IMR-90 (cell line): Measurements from ENCODE around the gene CMC2. TPM values are rescaled to one million over a fixed set of nuclear protein-coding genes. Genes with fewer than 3 reads are reported as not detected.

ENCODE experiments used
- ATAC-seq: fragments of 200-7000 bp; cut with Tn5 transposase; 2 replicates; pipeline ENCODE4 v1.9.1; 2020; ENCODE audit warnings: low read depth, mild to moderate bottlenecking, moderate library complexity
- BruUV-seq: library from RNA; stranded (reverse); fragments of 400-500 nt; replicated peaks from 2 replicates; lab custom pipeline; 2021; lab: Mats Ljungman, UMichigan
- CTCF ChIA-PET: fragments of 300-600 bp; formaldehyde crosslinking; extraction: SDS; loops from one replicate; lab custom pipeline; 2021; ENCODE audit warnings: antibody characterized with exemption; lab: Yijun Ruan, JAX
- POLR2A ChIA-PET: fragments of 300-600 bp; sonication (Branson Sonifier 250); formaldehyde crosslinking; loops from one replicate; lab custom pipeline; 2022; ENCODE audit warnings: antibody characterized with exemption; ENCODE audit not compliant: unreplicated experiment; lab: Charles Lee
- DNase-seq: peaks from one replicate; pipeline ENCODE4 v3.0.0; 2013
- H2AFZ ChIP-seq: replicated peaks from 2 replicates; pipeline ENCODE3; 2013; ENCODE audit warnings: low read length, mild to moderate bottlenecking; ENCODE audit not compliant: poor library complexity
- H2AK5ac ChIP-seq: 2 replicates; pipeline ENCODE4 v1.6.1; 2013; ENCODE audit warnings: low read depth, low read length, inconsistent platforms
- H2AK9ac ChIP-seq: replicated peaks from 2 replicates; pipeline ENCODE3; 2013; ENCODE audit warnings: mild to moderate bottlenecking, low read depth, low read length, moderate library complexity; ENCODE audit not compliant: poor library complexity
- H2BK120ac ChIP-seq: 2 replicates; pipeline ENCODE4 v1.6.1; 2013; ENCODE audit warnings: low read depth, low read length, inconsistent platforms
- H2BK15ac ChIP-seq: 3 replicates; pipeline ENCODE4 v1.6.1; 2013; ENCODE audit warnings: low read depth, low read length, inconsistent platforms
- H2BK20ac ChIP-seq: 2 replicates; pipeline ENCODE4 v1.6.1; 2013; ENCODE audit warnings: low read depth, mild to moderate bottlenecking, inconsistent platforms, low read length, moderate library complexity
- H2BK5ac ChIP-seq: 2 replicates; pipeline ENCODE4 v1.6.1; 2013; ENCODE audit warnings: mild to moderate bottlenecking, low read depth, low read length, inconsistent platforms; ENCODE audit not compliant: poor library complexity, severe bottlenecking
- H3K14ac ChIP-seq: replicated peaks from 2 replicates; pipeline ENCODE4 v1.6.1; 2013; ENCODE audit warnings: low read depth, low read length, inconsistent platforms
- H3K18ac ChIP-seq: 2 replicates; pipeline ENCODE4 v1.6.1; 2013; ENCODE audit warnings: low read depth, low read length, control low read depth
- H3K23ac ChIP-seq: 2 replicates; pipeline ENCODE4 v1.6.1; 2013; ENCODE audit warnings: low read depth, low read length, inconsistent platforms
- H3K27ac ChIP-seq: 2 replicates; pipeline ENCODE4 v1.5.1; 2013; ENCODE audit warnings: mild to moderate bottlenecking, control low read depth, low read length; ENCODE audit not compliant: insufficient read depth
- H3K27me3 ChIP-seq: 2 replicates; pipeline ENCODE4 v1.6.1; 2013; ENCODE audit warnings: low read length; ENCODE audit not compliant: control insufficient read depth, insufficient read depth
- H3K36me3 ChIP-seq: 2 replicates; pipeline ENCODE4 v1.6.1; 2013; ENCODE audit warnings: low read length, mixed read lengths; ENCODE audit not compliant: control insufficient read depth, insufficient read depth
- H3K4ac ChIP-seq: 2 replicates; pipeline ENCODE4 v1.6.1; 2013; ENCODE audit warnings: low read depth, low read length, inconsistent platforms
- H3K4me1 ChIP-seq: 2 replicates; pipeline ENCODE4 v1.6.1; 2013; ENCODE audit warnings: low read length, mixed read lengths; ENCODE audit not compliant: control insufficient read depth, insufficient read depth
- H3K4me2 ChIP-seq: 2 replicates; pipeline ENCODE4 v1.6.1; 2013; ENCODE audit warnings: low read depth, mild to moderate bottlenecking, control low read depth, low read length, moderate library complexity
- H3K4me3 ChIP-seq: 2 replicates; pipeline ENCODE4 v1.5.1; 2013; ENCODE audit warnings: low read depth, mild to moderate bottlenecking, control low read depth, low read length, moderate library complexity; ENCODE audit not compliant: insufficient read depth
- H3K56ac ChIP-seq: 2 replicates; pipeline ENCODE4 v1.6.1; 2013; ENCODE audit warnings: low read length, inconsistent platforms; ENCODE audit not compliant: insufficient read depth; ENCODE audit errors: extremely low read depth
- H3K79me1 ChIP-seq, 2 experiments: 2 replicates each; pipeline ENCODE4 v1.6.1; 2013; ENCODE audit warnings: low read length in 2 of 2, inconsistent platforms in 1 of 2, low read depth in 1 of 2
- H3K9ac ChIP-seq: 2 replicates; pipeline ENCODE4 v1.6.1; 2013; ENCODE audit warnings: low read depth, low read length, control low read depth
- H3K9me1 ChIP-seq: 2 replicates; pipeline ENCODE4 v1.6.1; 2013; ENCODE audit warnings: low read length, inconsistent platforms; ENCODE audit not compliant: insufficient read depth
- H3K9me3 ChIP-seq: 2 replicates; pipeline ENCODE4 v1.6.1; 2013; ENCODE audit warnings: low read length; ENCODE audit not compliant: control insufficient read depth, insufficient read depth
- H4K20me1 ChIP-seq: 2 replicates; pipeline ENCODE4 v1.6.1; 2013; ENCODE audit warnings: low read length, inconsistent platforms; ENCODE audit not compliant: insufficient read depth
- H4K5ac ChIP-seq: 2 replicates; pipeline ENCODE4 v1.6.1; 2013; ENCODE audit warnings: mild to moderate bottlenecking, low read depth, low read length, control low read depth
- H4K8ac ChIP-seq, 2 experiments: 2 replicates each; pipeline ENCODE4 v1.6.1; 2013; ENCODE audit warnings: low read depth in 2 of 2, low read length in 2 of 2, control low read depth in 1 of 2, inconsistent platforms in 1 of 2
- H4K91ac ChIP-seq: 2 replicates; pipeline ENCODE4 v1.6.1; 2013; ENCODE audit warnings: low read depth, low read length, inconsistent platforms; ENCODE audit not compliant: insufficient read depth
- BHLHE40 ChIP-seq: fragments of 150-350 bp; IDR thresholded peaks from 2 replicates; pipeline ENCODE4 v1.6.1; 2016; ENCODE audit warnings: mild to moderate bottlenecking, low read depth, low read length
- CEBPB ChIP-seq: IDR thresholded peaks from 2 replicates; pipeline ENCODE4 v1.6.1; 2012; ENCODE audit warnings: low read depth, low read length, improper control_type of control experiment
- FOS ChIP-seq: fragments of 150-350 bp; IDR thresholded peaks from 2 replicates; pipeline ENCODE4 v1.6.1; 2016; ENCODE audit warnings: low read depth, low read length
- MXI1 ChIP-seq: IDR thresholded peaks from 2 replicates; pipeline ENCODE4 v1.6.1; 2012; ENCODE audit warnings: low read depth, mild to moderate bottlenecking, low read length, moderate library complexity, borderline replicate concordance
- WGBS, 2 experiments: methylation state at CpG; one replicate each; pipeline versions ENCODE4 v1.1.5 to v1.1.7; 2013; ENCODE audit warnings: missing lambda C conversion rate in 2 of 2; ENCODE audit not compliant: insufficient read length in 1 of 2; ENCODE audit errors: extremely low coverage in 2 of 2; 5-methylcytosine and 5-hydroxymethylcytosine counted together
- dilution Hi-C: fragments of 300-500 bp; cut with HindIII; formaldehyde crosslinking; loops from one replicate; pipeline ENCODE4 v1.14.3; 2018; ENCODE audit warnings: low sequenced_read_pairs; ENCODE audit not compliant: unreplicated experiment
- in situ Hi-C: fragments of 300-500 bp; cut with MboI; formaldehyde crosslinking; loops from 3 replicates; pipeline ENCODE4 v1.14.3; 2019; ENCODE audit warnings: low sequenced_read_pairs, inconsistent platforms, mixed read lengths
- intact Hi-C: fragments of 100-400 bp; cut with micrococcal nuclease; formaldehyde crosslinking; loops from 2 replicates; pipeline ENCODE4 v1.10.0; 2022
- polyA plus RNA-seq, 3 experiments: library from polyadenylated mRNA; depleted of rRNA; stranded (reverse); fragments of >200 nt; gene quantifications; 2 replicates each; pipeline ENCODE4 v1.2.3, GENCODE V29; 2012; ENCODE audit warnings: low replicate concordance in 1 of 3
- total RNA-seq: library from RNA; depleted of rRNA; stranded (reverse); fragments of >200 nt; gene quantifications from 2 replicates; pipeline ENCODE4 v1.2.3, GENCODE V29; 2012

The CMC2 gene
- total and polyA plus RNA-seq, 2 of the 4 experiments (the other 2 are of a cell fraction): 57.0 to 104 TPM

DNA sequence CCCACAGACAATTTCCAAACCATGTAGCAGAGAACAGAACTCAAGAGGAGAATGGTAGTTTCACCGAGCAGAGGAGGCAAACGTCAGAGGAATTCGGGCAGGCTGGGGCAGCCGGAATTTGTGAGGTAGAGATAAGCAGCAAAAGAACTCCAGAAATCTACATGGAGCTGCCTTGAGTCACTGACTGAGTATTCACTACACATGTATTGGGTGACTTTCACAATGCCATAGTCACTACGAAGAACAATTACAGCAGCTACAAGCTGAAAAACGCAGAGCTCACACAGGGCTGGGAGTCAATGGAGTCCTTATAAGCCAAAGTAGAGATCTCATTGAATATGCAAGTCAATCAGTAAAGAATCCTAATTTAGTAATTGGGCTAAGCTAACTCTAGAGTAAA lies 13.4 kb downstream of the CMC2 start:
- CTCF ChIA-PET: interaction anchor here (1.0 kb wide), 1 partner anchor 11 kb away, joined by 7 read pairs; no protein-coding TSS in a partner anchor
- DNase-seq (peak; percentile 90), ATAC-seq (peak; percentile 87)
- peak overlapping the region; percentile 51; the same call in 1 of the 2 replicates for H3K4ac ChIP-seq
- H4K5ac ChIP-seq: no peak overlapping the region
- H3K79me1 ChIP-seq: peaks cover 32 to 45% of the 10 kb centered on the region in 2 experiments
- H3K9ac ChIP-seq: peak overlapping the region; percentile 69
- peak overlapping the region in 1 of 2 experiments; percentile 27; a peak in 1 of 4 replicates for H4K8ac ChIP-seq
- H3K9me3 ChIP-seq: no peaks in the 10 kb centered on the region
- H2BK120ac ChIP-seq: peak overlapping the region; percentile 57
- intact Hi-C loops: no loop called here
- H3K56ac ChIP-seq: peak overlapping the region; percentile 67
- BruUV-seq: no TSS peak
- H3K4me3 ChIP-seq: peak overlapping the region; percentile 35; the same call in 1 of the 2 replicates
- WGBS, 2 experiments: no CpG with 5 or more reads among the region's 6 CpGs
- H4K20me1 ChIP-seq: no peaks in the 10 kb centered on the region; the same call in 1 of the 2 replicates
- H3K27ac ChIP-seq: peak overlapping the region; percentile 86; the same call in 1 of the 2 replicates
- H3K14ac ChIP-seq: peak overlapping the region; percentile 57; the same call in 1 of the 2 replicates
- no peaks in the 10 kb centered on the region; the same call in 1 of the 2 replicates for H3K36me3 ChIP-seq
- H2AFZ ChIP-seq: no peak overlapping the region
- H2BK15ac ChIP-seq: no peak overlapping the region
- dilution Hi-C loops: no loop called here
- H3K4me1 ChIP-seq: peaks cover 13% of the 10 kb centered on the region
- TF ChIP-seq BHLHE40: peak; percentile 18; the same call in 1 of the 2 replicates
- TF ChIP-seq CEBPB: peak; percentile 86
- peak; percentile 43; the same call in 1 of the 2 replicates for TF ChIP-seq FOS
- no peak for TF ChIP-seq MXI1
- H2BK5ac ChIP-seq: peak overlapping the region; percentile 93
- H3K23ac ChIP-seq: peak overlapping the region; percentile 61; the same call in 1 of the 2 replicates
- no peaks in the 10 kb centered on the region for H3K27me3 ChIP-seq
- POLR2A ChIA-PET: no interaction called here
- no peak overlapping the region for H2AK9ac ChIP-seq
- H3K9me1 ChIP-seq: no peaks in the 10 kb centered on the region; the same call in 1 of the 2 replicates
- H2BK20ac ChIP-seq: peak overlapping the region; percentile 38; the same call in 1 of the 2 replicates
- peak overlapping the region; percentile 52; the same call in 1 of the 2 replicates for H4K91ac ChIP-seq
- peak overlapping the region; percentile 94 for H3K4me2 ChIP-seq
- H2AK5ac ChIP-seq: no peak overlapping the region
- H3K18ac ChIP-seq: peak overlapping the region; percentile 72; the same call in 1 of the 2 replicates
- in situ Hi-C loops: no loop called here
